HEK293 (cell line): Measurements from ENCODE around the gene EIF1B.

ENCODE experiments used
- CTCF ChIA-PET: fragments of 350-600 bp; formaldehyde crosslinking; extraction: SDS; loops from one replicate; lab custom pipeline; 2021; ENCODE audit warnings: antibody characterized with exemption; lab: Yijun Ruan, JAX
- POLR2A ChIA-PET: fragments of 300-600 bp; formaldehyde crosslinking; extraction: SDS; loops from one replicate; lab custom pipeline; 2020; ENCODE audit warnings: antibody characterized with exemption, inconsistent platforms; lab: Yijun Ruan, JAX
- H3K27ac ChIP-seq: fragments of 200-500 bp; sonication (Bioruptor generic); 2 replicates; pipeline ENCODE4 v1.5.1; 2014; ENCODE audit warnings: low read depth, low read length, control low read depth, inconsistent platforms; ENCODE audit errors: extremely low read depth
- H3K36me3 ChIP-seq, 2 experiments: fragments of 200-500 bp in 1 of 2; sonication (Bioruptor generic) in 1 of 2; 1 replicate in 1 of 2; 2 replicates in 1 of 2; pipeline ENCODE4 v1.5.1; 2014 to 2017; ENCODE audit warnings: inconsistent platforms in 2 of 2, low read length in 2 of 2; ENCODE audit not compliant: control insufficient read depth in 2 of 2, insufficient read depth in 1 of 2
- H3K4me1 ChIP-seq: fragments of 200-500 bp; sonication (Bioruptor generic); 2 replicates; pipeline ENCODE4 v1.5.1; 2014; ENCODE audit warnings: mild to moderate bottlenecking, low read length, inconsistent platforms; ENCODE audit not compliant: control insufficient read depth, insufficient read depth
- H3K4me3 ChIP-seq: 2 replicates; pipeline ENCODE4 v1.5.1; 2011; ENCODE audit warnings: low read depth, mild to moderate bottlenecking, control low read depth, low read length, moderate library complexity
- H3K9me3 ChIP-seq: fragments of 200-500 bp; sonication (Bioruptor generic); 2 replicates; pipeline ENCODE4 v1.5.1; 2014; ENCODE audit warnings: low read depth, low read length, inconsistent platforms; ENCODE audit not compliant: control insufficient read depth, insufficient read depth
- FEZF1 ChIP-seq: fragments of 450-650 bp; formaldehyde crosslinking; IDR thresholded peaks from 2 replicates; pipeline ENCODE4 v1.5.1; 2016; ENCODE audit warnings: missing biosample characterization, missing genetic modification characterization
- GLIS1 ChIP-seq: fragments of 450-650 bp; formaldehyde crosslinking; IDR thresholded peaks from 2 replicates; pipeline ENCODE4 v1.5.1; 2016; ENCODE audit warnings: missing biosample characterization, missing genetic modification characterization
- HOXD13 ChIP-seq: sonication (generic); formaldehyde crosslinking; IDR thresholded peaks from 2 replicates; pipeline ENCODE4 v1.8.0; 2022; ENCODE audit warnings: missing genetic modification reagents, borderline replicate concordance
- KLF7 ChIP-seq: fragments of 450-650 bp; formaldehyde crosslinking; IDR thresholded peaks from 2 replicates; pipeline ENCODE4 v1.5.1; 2016; ENCODE audit warnings: missing biosample characterization, missing genetic modification characterization, borderline replicate concordance
- SP2 ChIP-seq: fragments of 450-650 bp; formaldehyde crosslinking; IDR thresholded peaks from 2 replicates; pipeline ENCODE4 v1.5.1; 2016; ENCODE audit warnings: missing biosample characterization, missing genetic modification characterization
- ZBTB7A ChIP-seq: fragments of 450-650 bp; formaldehyde crosslinking; IDR thresholded peaks from 2 replicates; pipeline ENCODE4 v1.5.1; 2016; ENCODE audit warnings: low read depth, missing biosample characterization, missing genetic modification characterization
- ZBTB8A ChIP-seq: fragments of 450-650 bp; formaldehyde crosslinking; IDR thresholded peaks from 2 replicates; pipeline ENCODE4 v1.5.1; 2016; ENCODE audit warnings: missing biosample characterization, missing genetic modification characterization
- ZNF112 ChIP-seq: fragments of 450-650 bp; formaldehyde crosslinking; IDR thresholded peaks from 2 replicates; pipeline ENCODE4 v1.5.0; 2017; ENCODE audit warnings: missing biosample characterization, missing genetic modification characterization
- ZNF132 ChIP-seq: fragments of 450-650 bp; formaldehyde crosslinking; IDR thresholded peaks from 2 replicates; pipeline ENCODE4 v1.5.1; 2017; ENCODE audit warnings: missing biosample characterization, missing genetic modification characterization, borderline replicate concordance
- ZNF169 ChIP-seq: fragments of 450-650 bp; formaldehyde crosslinking; IDR thresholded peaks from 2 replicates; pipeline ENCODE4 v1.5.1; 2016; ENCODE audit warnings: missing biosample characterization, missing genetic modification characterization
- ZNF292 ChIP-seq: fragments of 450-650 bp; formaldehyde crosslinking; IDR thresholded peaks from 2 replicates; pipeline ENCODE4 v1.5.1; 2016; ENCODE audit warnings: low read depth, missing biosample characterization, missing genetic modification characterization, borderline replicate concordance
- ZNF324 ChIP-seq: fragments of 450-650 bp; formaldehyde crosslinking; IDR thresholded peaks from 2 replicates; pipeline ENCODE4 v1.5.1; 2016; ENCODE audit warnings: missing biosample characterization, missing genetic modification characterization
- ZNF37A ChIP-seq: fragments of 450-650 bp; IDR thresholded peaks from 2 replicates; pipeline ENCODE4 v1.5.1; 2018; ENCODE audit warnings: missing biosample characterization, missing genetic modification characterization
- ZNF48 ChIP-seq: fragments of 450-650 bp; formaldehyde crosslinking; IDR thresholded peaks from 2 replicates; pipeline ENCODE4 v1.5.1; 2016; ENCODE audit warnings: missing biosample characterization, missing genetic modification characterization
- ZNF521 ChIP-seq: fragments of 450-650 bp; formaldehyde crosslinking; IDR thresholded peaks from 2 replicates; pipeline ENCODE4 v1.5.1; 2017; ENCODE audit warnings: missing biosample characterization, mild to moderate bottlenecking, missing genetic modification characterization
- ZNF561 ChIP-seq: fragments of 450-650 bp; IDR thresholded peaks from 2 replicates; pipeline ENCODE4 v1.5.1; 2018; ENCODE audit warnings: missing biosample characterization, missing genetic modification characterization, borderline replicate concordance
- ZNF670 ChIP-seq: fragments of 450-650 bp; formaldehyde crosslinking; IDR thresholded peaks from 2 replicates; pipeline ENCODE4 v1.5.1; 2016; ENCODE audit warnings: missing biosample characterization, missing genetic modification characterization, low read depth
- ZNF791 ChIP-seq: fragments of 450-650 bp; formaldehyde crosslinking; IDR thresholded peaks from 2 replicates; pipeline ENCODE4 v1.5.1; 2016; ENCODE audit warnings: missing biosample characterization, missing genetic modification characterization
- TF ChIP-seq, protein P1 (sequence below): fragments of 450-650 bp; formaldehyde crosslinking; IDR thresholded peaks from 2 replicates; pipeline ENCODE4 v1.5.1; 2016; ENCODE audit warnings: missing biosample characterization, missing genetic modification characterization
- TF ChIP-seq, protein P2 (sequence below): fragments of 450-650 bp; formaldehyde crosslinking; IDR thresholded peaks from 2 replicates; pipeline ENCODE4 v1.5.1; 2016; ENCODE audit warnings: missing biosample characterization, missing genetic modification characterization
- TF ChIP-seq, protein P3 (sequence below): fragments of 450-650 bp; formaldehyde crosslinking; IDR thresholded peaks from 2 replicates; pipeline ENCODE4 v1.5.1; 2017; ENCODE audit warnings: missing biosample characterization, missing genetic modification characterization
- TF ChIP-seq, protein P4 (sequence below): fragments of 450-650 bp; formaldehyde crosslinking; IDR thresholded peaks from 2 replicates; pipeline ENCODE4 v1.5.1; 2016; ENCODE audit warnings: missing biosample characterization, missing genetic modification characterization
- TF ChIP-seq, protein P5 (sequence below): fragments of 450-650 bp; formaldehyde crosslinking; IDR thresholded peaks from 2 replicates; pipeline ENCODE4 v1.5.1; 2016; ENCODE audit warnings: missing biosample characterization, missing genetic modification characterization, borderline replicate concordance

The EIF1B gene

DNA sequence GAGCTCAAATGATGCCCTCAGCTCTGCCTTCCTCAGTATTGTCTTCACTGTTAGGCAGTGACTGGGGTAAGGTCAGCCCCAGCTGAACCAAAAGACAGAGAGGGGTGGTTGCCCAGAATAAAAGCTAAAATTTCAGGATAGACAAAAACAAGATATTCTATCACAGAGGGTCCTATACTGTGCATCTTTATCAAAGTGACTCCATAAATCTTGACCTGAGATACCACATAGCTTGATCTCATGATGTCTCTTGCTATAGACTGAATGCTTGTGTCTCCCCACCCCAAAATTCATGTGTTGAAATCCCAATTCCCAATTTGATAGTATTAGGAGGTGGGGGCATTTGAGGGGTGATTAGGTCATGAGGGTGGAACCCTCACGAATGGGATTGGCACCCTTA lies 30.4 kb downstream of the EIF1B start:
- POLR2A ChIA-PET: no interaction called here
- Histone ChIP-seq H3K9me3 (no peaks in the 10 kb centered on the region), H3K36me3 (no peaks in the 10 kb centered on the region), H3K4me1 (no peaks in the 10 kb centered on the region), H3K4me3 (no peak overlapping the region), H3K27ac (no peak overlapping the region)
- TF ChIP-seq HOXD13 (CRISPR knock-in tag): no peak
- TF ChIP-seq, protein P1, sequence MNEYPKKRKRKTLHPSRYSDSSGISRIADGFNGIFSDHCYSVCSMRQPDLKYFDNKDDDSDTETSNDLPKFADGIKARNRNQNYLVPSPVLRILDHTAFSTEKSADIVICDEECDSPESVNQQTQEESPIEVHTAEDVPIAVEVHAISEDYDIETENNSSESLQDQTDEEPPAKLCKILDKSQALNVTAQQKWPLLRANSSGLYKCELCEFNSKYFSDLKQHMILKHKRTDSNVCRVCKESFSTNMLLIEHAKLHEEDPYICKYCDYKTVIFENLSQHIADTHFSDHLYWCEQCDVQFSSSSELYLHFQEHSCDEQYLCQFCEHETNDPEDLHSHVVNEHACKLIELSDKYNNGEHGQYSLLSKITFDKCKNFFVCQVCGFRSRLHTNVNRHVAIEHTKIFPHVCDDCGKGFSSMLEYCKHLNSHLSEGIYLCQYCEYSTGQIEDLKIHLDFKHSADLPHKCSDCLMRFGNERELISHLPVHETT (tag by site-specific recombination): no peak
- TF ChIP-seq ZNF791 (tag by site-specific recombination): no peak
- TF ChIP-seq ZNF292 (tag by site-specific recombination): no peak
- no peak for TF ChIP-seq ZNF37A (tag by site-specific recombination)
- TF ChIP-seq ZNF521 (tag by site-specific recombination): no peak
- TF ChIP-seq, protein P2, sequence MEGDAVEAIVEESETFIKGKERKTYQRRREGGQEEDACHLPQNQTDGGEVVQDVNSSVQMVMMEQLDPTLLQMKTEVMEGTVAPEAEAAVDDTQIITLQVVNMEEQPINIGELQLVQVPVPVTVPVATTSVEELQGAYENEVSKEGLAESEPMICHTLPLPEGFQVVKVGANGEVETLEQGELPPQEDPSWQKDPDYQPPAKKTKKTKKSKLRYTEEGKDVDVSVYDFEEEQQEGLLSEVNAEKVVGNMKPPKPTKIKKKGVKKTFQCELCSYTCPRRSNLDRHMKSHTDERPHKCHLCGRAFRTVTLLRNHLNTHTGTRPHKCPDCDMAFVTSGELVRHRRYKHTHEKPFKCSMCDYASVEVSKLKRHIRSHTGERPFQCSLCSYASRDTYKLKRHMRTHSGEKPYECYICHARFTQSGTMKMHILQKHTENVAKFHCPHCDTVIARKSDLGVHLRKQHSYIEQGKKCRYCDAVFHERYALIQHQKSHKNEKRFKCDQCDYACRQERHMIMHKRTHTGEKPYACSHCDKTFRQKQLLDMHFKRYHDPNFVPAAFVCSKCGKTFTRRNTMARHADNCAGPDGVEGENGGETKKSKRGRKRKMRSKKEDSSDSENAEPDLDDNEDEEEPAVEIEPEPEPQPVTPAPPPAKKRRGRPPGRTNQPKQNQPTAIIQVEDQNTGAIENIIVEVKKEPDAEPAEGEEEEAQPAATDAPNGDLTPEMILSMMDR (tag by site-specific recombination): no peak
- no peak for TF ChIP-seq FEZF1
- no peak for TF ChIP-seq GLIS1
- TF ChIP-seq ZNF561: no peak
- no peak for TF ChIP-seq ZNF132 (tag by site-specific recombination)
- no peak for TF ChIP-seq ZNF670 (tag by site-specific recombination)
- TF ChIP-seq, protein P3, sequence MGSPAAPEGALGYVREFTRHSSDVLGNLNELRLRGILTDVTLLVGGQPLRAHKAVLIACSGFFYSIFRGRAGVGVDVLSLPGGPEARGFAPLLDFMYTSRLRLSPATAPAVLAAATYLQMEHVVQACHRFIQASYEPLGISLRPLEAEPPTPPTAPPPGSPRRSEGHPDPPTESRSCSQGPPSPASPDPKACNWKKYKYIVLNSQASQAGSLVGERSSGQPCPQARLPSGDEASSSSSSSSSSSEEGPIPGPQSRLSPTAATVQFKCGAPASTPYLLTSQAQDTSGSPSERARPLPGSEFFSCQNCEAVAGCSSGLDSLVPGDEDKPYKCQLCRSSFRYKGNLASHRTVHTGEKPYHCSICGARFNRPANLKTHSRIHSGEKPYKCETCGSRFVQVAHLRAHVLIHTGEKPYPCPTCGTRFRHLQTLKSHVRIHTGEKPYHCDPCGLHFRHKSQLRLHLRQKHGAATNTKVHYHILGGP (tag by site-specific recombination): no peak
- no peak for TF ChIP-seq ZBTB7A (tag by site-specific recombination)
- TF ChIP-seq, protein P4, sequence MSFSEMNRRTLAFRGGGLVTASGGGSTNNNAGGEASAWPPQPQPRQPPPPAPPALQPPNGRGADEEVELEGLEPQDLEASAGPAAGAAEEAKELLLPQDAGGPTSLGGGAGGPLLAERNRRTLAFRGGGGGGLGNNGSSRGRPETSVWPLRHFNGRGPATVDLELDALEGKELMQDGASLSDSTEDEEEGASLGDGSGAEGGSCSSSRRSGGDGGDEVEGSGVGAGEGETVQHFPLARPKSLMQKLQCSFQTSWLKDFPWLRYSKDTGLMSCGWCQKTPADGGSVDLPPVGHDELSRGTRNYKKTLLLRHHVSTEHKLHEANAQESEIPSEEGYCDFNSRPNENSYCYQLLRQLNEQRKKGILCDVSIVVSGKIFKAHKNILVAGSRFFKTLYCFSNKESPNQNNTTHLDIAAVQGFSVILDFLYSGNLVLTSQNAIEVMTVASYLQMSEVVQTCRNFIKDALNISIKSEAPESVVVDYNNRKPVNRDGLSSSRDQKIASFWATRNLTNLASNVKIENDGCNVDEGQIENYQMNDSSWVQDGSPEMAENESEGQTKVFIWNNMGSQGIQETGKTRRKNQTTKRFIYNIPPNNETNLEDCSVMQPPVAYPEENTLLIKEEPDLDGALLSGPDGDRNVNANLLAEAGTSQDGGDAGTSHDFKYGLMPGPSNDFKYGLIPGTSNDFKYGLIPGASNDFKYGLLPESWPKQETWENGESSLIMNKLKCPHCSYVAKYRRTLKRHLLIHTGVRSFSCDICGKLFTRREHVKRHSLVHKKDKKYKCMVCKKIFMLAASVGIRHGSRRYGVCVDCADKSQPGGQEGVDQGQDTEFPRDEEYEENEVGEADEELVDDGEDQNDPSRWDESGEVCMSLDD (tag by site-specific recombination): no peak
- CTCF ChIA-PET: no interaction called here

DNA sequence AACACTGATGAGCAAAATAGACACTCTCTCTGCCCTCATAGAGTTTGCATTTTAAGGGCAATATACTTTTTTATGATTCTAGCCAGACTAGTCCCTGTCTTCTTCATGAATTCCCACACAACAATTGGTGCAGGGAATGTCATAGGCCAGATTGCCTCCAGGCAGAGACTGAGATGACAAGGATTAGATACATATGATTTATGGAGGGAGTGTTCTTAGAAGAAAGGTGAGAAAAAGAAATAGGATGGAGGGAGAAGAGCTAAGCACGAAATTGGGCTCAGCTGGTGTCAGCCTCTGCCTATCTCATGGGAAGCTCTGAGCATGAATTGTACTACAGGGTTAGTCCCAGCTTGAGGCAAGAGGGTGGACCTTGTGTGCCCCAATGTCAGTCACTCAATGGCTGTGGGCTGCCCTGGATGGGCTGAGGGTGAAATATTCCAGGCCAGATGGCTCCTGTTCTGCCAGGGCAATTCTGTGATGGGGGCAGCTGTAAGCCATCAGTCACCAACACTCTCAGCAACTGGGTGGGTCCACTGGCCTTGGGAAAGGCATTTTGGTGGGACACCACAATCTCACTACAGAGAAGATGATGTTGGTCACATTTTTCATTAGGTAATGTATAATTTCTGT lies 31.1 kb downstream of the EIF1B start:
- H3K27ac ChIP-seq: no peak overlapping the region
- H3K4me3 ChIP-seq: no peak overlapping the region
- H3K4me1 ChIP-seq: no peaks in the 10 kb centered on the region
- H3K9me3 ChIP-seq: no peaks in the 10 kb centered on the region
- POLR2A ChIA-PET: no interaction called here
- no peaks in the 10 kb centered on the region for H3K36me3 ChIP-seq
- CTCF ChIA-PET: interaction anchor here (0.6 to 1.8 kb wide), 2 partner anchors 12 to 21 kb away, joined by 3 to 5 read pairs; no protein-coding TSS in a partner anchor
- TF ChIP-seq ZBTB8A (tag by site-specific recombination) (no peak), ZNF112 (no peak), ZNF132 (tag by site-specific recombination) (no peak), KLF7 (no peak), ZNF169 (tag by site-specific recombination) (no peak), ZNF324 (tag by site-specific recombination) (no peak), SP2 (tag by site-specific recombination) (no peak), ZNF48 (no peak)
- TF ChIP-seq, protein P1 (tag by site-specific recombination): no peak
- TF ChIP-seq, protein P5, sequence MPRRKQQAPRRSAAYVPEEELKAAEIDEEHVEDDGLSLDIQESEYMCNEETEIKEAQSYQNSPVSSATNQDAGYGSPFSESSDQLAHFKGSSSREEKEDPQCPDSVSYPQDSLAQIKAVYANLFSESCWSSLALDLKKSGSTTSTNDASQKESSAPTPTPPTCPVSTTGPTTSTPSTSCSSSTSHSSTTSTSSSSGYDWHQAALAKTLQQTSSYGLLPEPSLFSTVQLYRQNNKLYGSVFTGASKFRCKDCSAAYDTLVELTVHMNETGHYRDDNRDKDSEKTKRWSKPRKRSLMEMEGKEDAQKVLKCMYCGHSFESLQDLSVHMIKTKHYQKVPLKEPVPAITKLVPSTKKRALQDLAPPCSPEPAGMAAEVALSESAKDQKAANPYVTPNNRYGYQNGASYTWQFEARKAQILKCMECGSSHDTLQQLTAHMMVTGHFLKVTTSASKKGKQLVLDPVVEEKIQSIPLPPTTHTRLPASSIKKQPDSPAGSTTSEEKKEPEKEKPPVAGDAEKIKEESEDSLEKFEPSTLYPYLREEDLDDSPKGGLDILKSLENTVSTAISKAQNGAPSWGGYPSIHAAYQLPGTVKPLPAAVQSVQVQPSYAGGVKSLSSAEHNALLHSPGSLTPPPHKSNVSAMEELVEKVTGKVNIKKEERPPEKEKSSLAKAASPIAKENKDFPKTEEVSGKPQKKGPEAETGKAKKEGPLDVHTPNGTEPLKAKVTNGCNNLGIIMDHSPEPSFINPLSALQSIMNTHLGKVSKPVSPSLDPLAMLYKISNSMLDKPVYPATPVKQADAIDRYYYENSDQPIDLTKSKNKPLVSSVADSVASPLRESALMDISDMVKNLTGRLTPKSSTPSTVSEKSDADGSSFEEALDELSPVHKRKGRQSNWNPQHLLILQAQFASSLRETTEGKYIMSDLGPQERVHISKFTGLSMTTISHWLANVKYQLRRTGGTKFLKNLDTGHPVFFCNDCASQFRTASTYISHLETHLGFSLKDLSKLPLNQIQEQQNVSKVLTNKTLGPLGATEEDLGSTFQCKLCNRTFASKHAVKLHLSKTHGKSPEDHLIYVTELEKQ (tag by site-specific recombination): no peak
